MV-4-11 (cell line): ENCODE results near the gene ZNF317.
A peak's percentile ranks its signal among the peaks of the same experiment; 100 is the strongest.

Experiments used
- DNase-seq: peaks from one replicate; lab custom pipeline; 2025; lab: John Stamatoyannopoulos, UW

Gene ZNF317

GRCh38 chr19:9140159-9140874 lies at the start of gene ZNF317:
Gene ZNF317, plus strand, starts transcription at chr19:9140397. Its CDS starts 15,620 bp downstream, at chr19:9156017.
- peak; percentile 97 for DNase-seq

- DNase-seq, result no peak
Observed at GRCh38 chr19:9107375-9107774, 32.8 kb upstream of the ZNF317 start, which contains the start of gene OR7G2. Gene OR7G2, minus strand, starts transcription at chr19:9107475. Its CDS starts 4,232 bp downstream, at chr19:9103243.

- no peak for DNase-seq
Observed at GRCh38 chr19:9109959-9110358, 30.2 kb upstream of the ZNF317 start.

DNA sequence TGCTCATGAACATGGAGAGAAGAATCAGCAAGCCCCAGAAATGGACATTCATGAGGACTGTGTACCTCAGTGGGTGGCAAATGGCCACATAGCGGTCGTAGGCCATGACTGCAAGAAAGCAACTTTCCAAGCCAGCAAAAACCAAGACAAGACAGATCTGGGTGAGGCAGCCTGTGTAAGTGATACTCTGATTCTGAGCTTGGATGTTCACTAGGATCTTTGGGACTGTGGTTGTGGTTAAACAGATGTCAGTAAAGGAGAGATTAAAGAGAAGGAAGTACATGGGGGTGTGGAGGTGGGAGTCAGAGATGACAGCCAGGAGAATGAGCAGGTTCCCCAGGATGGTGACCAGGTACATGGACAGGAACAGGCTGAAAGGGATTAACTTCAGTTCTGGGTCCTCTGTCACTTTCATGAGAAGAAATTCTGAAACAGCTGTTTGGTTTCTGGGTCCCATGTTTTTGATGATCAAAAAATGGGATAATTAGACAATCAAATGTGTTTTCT lies 24.8 kb upstream of the ZNF317 start, which contains the start of gene OR7G1:
OR7G1 (minus strand) TSS at position 457 of the 507 bp plus-strand sequence; CDS start at position 457, 0 bp downstream.
- peak; percentile 7 for DNase-seq

DNA sequence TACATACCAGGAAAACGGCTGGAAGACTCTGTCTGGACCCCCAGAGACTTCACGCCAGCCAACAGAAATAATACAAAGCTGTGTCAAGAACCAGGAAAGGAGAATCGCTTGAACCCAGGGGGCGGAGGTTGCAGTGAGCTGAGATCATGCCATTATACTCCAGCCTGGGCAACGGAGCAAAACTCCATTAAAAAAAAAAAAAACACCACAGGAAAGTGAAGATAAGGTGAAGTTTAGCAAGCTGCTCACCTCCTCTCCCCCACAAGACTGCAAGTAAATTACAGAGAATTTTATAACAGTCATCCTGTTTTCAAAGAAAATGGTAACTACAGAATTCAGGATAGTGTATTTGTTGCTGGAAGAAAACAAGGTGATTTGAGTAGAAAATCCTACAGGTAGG lies 23.6 kb upstream of the ZNF317 start:
- DNase-seq, result no peak

DNA sequence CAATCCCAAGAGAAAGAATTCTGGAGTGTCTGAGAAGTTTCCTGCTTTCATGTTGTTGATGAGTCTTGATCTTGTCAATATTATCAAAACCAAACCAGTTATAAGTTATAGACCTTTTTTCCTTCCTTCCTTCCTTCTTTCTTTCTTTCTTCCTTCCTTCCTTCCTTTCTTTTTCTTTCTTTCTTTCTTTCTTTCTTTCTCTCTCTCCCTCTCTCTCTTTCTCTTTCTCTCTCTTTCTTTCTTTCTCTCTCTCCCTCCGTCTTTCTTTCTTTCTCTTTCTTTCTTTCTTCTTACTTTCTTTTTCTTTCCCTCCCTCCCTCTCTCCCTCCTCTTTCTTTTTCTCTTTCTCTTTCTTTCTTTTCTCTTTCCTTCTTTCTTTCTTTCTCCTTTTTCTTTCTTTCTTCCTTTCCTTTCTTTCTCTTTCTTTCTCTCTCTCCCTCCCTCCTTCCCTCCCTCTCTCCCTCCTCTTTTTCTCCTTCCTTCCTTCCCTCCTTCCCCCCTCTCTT lies 13.2 kb upstream of the ZNF317 start, which contains the start of gene OR7G3:
OR7G3 (minus strand) TSS at position 51 of the 506 bp plus-strand sequence; CDS start at position 51, 0 bp downstream.
- DNase-seq, result no peak

DNA sequence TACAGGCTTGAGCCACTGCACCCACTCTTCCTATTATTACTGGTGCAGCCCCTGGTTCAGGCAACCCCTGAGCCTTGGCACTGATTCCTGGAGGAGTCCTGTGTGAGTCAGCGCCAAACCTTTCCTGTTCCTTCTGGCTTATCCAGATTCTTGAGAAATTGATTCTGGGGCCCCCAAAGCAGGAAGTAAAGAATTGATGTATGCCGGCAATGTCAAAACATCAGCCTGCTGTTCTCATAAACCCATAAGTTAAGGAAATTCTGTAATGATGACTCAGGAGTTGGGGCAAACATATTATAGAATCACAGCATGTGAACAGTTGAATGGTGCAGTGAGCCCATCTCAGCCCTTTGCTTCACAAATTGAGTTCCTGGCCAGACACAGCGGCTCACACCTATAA lies 12.0 kb upstream of the ZNF317 start:
- DNase-seq, result peak; percentile 71

- peak; percentile 99 for DNase-seq
Observed at GRCh38 chr19:9130965-9131364, 9.2 kb upstream of the ZNF317 start.

DNA sequence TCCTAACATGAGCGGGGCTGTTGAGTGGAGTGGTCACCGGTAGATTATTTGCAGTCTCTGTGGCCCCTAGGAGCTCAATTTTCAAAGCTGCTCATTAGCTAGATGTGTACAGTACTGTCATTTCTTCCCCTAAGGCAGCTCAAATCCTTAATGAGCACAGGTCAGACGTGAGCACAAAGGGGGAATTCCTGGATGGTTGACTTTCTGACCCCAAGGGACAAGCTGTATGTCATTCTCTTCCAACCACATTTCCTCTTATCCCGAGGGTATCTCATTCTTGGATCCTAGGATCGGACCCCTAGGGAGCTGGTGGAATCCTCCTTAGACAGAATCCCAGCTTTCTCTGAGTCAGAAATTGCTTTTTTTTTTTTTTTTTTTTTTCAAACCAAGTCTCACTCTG lies 7.8 kb upstream of the ZNF317 start:
- no peak for DNase-seq

- DNase-seq, result no peak
Observed at GRCh38 chr19:9139609-9140158, 513 bp upstream of the ZNF317 start.

- no peak for DNase-seq
Observed at GRCh38 chr19:9144920-9145319, 4.7 kb downstream of the ZNF317 start.

DNA sequence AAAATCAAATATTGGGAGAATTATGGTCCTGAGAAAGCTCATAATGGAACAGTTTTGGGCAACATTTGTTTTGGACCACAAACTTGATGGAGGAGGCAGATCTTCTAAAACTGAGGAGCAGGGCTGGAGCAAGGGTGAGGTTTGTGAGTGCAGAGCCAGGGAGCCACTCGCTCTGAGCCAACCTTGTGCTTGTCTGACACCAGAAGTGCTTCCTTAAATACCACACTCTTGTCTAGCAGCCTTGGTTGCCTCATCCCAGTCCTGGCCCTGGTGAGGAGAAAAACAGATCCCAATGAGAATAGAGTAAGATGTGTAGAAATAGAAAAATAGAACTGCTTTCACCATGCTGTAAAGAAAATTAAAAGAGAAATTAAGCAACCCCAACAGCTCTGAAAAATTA lies 6.7 kb downstream of the ZNF317 start:
- no peak for DNase-seq

DNA sequence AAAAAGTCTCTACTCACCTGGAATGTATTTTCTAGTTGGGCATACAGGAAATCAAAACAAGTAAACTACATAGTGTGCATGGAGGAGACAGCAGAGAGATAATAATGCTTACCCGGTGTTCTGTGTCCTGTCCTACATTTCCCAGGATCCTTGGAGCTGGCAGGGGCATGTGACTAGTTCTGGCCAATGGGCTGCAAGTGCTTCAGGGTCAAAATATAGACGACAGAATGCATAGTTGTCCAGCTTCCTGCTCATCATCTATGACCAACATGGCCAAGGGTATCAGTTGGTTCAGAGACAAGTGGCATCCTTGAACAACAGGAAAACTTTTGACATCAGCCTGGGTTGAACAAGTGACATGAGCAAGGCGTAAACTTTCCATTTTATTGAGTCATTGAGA lies 8.5 kb downstream of the ZNF317 start:
- no peak for DNase-seq

DNA sequence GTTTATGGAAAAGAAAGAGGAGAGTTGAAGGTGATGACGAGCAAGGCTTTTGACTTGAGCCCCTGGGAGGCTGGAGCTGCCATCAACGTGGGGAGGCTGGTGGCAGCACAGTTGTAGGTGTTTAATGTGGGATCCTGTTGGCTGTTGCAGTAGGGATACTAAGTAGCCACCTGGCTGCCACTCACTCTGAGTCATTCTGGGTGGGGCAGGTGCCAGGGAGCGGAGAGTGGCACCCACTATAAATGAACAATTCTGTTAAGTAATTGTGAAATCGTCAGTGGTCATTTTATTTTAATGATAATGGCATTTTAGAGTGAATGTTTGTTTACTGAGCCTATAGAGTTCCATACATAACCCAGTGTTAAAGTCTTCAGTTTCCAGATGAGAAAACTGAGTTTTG lies 9.8 kb downstream of the ZNF317 start:
- no peak for DNase-seq

DNA sequence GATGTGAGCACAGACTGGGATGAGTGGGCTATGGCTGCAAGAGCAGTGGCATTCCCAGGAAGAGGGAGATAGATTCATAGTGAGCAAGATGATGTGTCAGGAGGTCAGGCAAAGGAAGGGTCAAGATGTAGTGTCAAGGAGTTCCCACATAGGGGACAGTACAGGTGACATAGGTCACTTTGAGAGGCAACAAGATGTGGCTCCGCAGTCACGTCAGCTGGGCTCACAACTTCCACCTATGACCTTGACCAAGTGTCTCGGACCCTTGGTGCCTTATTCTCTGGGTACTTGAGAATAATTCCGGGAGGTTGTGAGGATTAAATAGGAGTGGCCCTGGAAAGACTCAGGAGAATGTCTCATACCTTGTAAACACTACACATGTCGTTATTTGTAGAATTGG lies 10.5 kb downstream of the ZNF317 start:
- DNase-seq, result no peak

DNA sequence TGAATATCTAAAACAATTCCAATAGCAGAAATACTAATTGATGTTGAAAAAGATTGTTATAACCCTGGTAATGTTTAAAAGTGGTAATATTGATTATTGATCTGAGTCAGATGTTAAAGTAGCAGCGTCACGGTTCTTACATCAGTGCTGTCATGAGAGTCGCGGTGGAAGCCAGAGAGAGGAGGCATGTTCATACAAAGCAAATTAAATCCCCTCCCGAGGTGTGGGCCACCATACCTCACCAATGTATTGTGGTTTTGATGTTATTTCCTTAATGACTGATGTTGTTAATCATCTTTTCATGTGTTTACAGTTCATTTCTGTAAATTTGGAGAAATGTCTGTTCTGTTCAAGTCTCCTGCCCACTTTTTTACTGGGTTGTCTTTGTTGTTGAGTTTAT lies 11.2 kb downstream of the ZNF317 start:
- DNase-seq, result no peak

DNA sequence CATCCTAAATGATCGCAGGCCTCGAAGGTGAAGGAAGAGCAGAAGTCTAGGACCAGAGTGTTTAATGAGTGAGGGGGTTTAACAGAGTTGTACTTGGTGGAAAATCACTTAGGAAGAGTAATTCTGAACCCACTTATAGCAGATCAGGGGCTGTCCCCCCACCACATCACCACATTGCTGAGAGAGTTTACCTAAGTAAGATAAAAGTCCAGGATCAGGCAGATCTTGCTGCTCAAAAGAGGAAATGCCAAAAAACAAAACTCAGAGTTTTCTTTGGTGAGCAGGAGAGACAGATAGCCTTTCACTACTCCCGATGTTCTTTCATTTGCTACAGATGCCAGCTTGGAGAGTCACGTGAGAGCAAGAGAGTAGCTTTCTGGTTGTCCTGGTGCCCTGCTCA lies 15.4 kb downstream of the ZNF317 start:
- no peak for DNase-seq

DNA sequence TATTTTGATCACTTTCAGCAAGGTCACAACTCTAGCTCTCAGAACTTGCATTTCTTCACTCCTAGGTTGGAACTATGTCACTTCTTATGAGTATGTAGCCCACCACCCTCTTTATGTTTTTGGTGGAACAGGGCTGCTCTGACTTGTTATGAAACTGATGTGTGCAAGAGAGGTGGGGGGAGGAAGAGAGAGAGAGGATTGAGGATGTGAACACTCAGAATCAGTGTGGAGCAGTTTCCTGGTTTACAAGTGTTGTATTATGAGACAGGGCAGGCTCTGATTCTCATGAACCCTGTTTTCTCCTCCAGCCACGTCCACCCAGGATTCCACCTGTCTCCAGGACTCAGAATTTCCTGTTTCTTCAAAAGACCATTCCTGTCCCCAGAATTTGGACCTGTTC lies 16.1 kb downstream of the ZNF317 start:
- no peak for DNase-seq

GRCh38 chr19:9159891-9160290 lies 19.7 kb downstream of the ZNF317 start:
- no peak for DNase-seq

DNA sequence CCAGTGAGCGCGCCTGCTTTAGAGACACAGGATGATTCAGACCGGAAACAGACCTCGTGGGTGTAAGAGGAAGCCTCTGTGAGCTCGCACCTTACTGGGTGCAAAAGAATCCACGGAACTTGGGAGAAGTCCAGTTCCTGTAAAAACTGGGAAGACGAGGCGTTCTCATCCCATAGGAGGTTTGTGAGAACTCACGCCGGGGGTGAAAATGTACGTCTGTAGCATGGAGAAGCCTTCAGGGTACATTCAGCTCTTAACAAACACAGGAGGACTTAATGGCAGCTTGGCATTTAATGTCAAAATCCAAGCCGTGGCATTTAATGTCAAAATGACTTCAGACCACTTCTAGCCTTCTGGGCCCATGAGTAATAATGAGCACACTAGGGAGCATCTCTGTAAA lies 21.2 kb downstream of the ZNF317 start:
- no peak for DNase-seq

GRCh38 chr19:9165261-9165660 lies 25.1 kb downstream of the ZNF317 start:
- DNase-seq, result no peak

GRCh38 chr19:9166846-9167245 lies 26.6 kb downstream of the ZNF317 start:
- no peak for DNase-seq

GRCh38 chr19:9171393-9171991 lies 31.3 kb downstream of the ZNF317 start:
- DNase-seq, result no peak
